ENCODE results near the gene AGRN. TPM values are rescaled to one million over a fixed set of nuclear protein-coding genes. Genes with fewer than 3 reads are reported as not detected.

Gene AGRN
- total RNA-seq, 1 donor from 2014 or later = 135 TPM

- no peaks in the 10 kb centered on the region for H3K9me3 ChIP-seq
- H3K27ac ChIP-seq = no peak overlapping the region
- peaks cover 12% of the 10 kb centered on the region for H3K36me3 ChIP-seq
- intact Hi-C loops (cut with DNase I) = no loop called here
- DNase-seq (no peak), ATAC-seq (no peak)
- no peak overlapping the region for H3K4me3 ChIP-seq
- peaks cover 17% of the 10 kb centered on the region for H3K4me1 ChIP-seq
- no peaks in the 10 kb centered on the region for H3K27me3 ChIP-seq
- no peak for TF ChIP-seq CTCF (IDR thresholded peaks at IDR 0.05)
Observed at GRCh38 chr1:1043411-1043810, 23.5 kb downstream of the AGRN start.

GRCh38 chr1:1043921-1044320 is 24.0 kb downstream of the AGRN start:
- Histone ChIP-seq H3K27ac (no peak overlapping the region), H3K4me1 (peaks cover 14% of the 10 kb centered on the region), H3K36me3 (peaks cover 12% of the 10 kb centered on the region), H3K4me3 (no peak overlapping the region), H3K27me3 (no peaks in the 10 kb centered on the region), H3K9me3 (no peaks in the 10 kb centered on the region)
- TF ChIP-seq CTCF (IDR thresholded peaks at IDR 0.05) = no peak
- DNase-seq (no peak), ATAC-seq (no peak)
- intact Hi-C loops (cut with DNase I) = no loop called here

GRCh38 chr1:1044455-1045078 is 24.6 kb downstream of the AGRN start:
- Histone ChIP-seq H3K27me3 (no peaks in the 10 kb centered on the region), H3K4me1 (peaks cover 9% of the 10 kb centered on the region), H3K9me3 (no peaks in the 10 kb centered on the region), H3K36me3 (peaks cover 12% of the 10 kb centered on the region), H3K4me3 (no peak overlapping the region), H3K27ac (no peak overlapping the region)
- ATAC-seq = no peak
- intact Hi-C loops (cut with DNase I) = no loop called here
- DNase-seq = no peak
- TF ChIP-seq CTCF (IDR thresholded peaks at IDR 0.05) = no peak

GRCh38 chr1:1045129-1045528 is 25.2 kb downstream of the AGRN start:
- intact Hi-C loops (cut with DNase I) = no loop called here
- no peaks in the 10 kb centered on the region for H3K9me3 ChIP-seq
- DNase-seq = no peak
- H3K4me1 ChIP-seq = peaks cover 4% of the 10 kb centered on the region
- H3K4me3 ChIP-seq = no peak overlapping the region
- H3K27me3 ChIP-seq = no peaks in the 10 kb centered on the region
- peaks cover 12% of the 10 kb centered on the region for H3K36me3 ChIP-seq
- H3K27ac ChIP-seq = no peak overlapping the region
- TF ChIP-seq CTCF (IDR thresholded peaks at IDR 0.05) = no peak
- no peak for ATAC-seq

- no peak overlapping the region for H3K4me3 ChIP-seq
- H3K27me3 ChIP-seq = no peaks in the 10 kb centered on the region
- no peak for ATAC-seq
- DNase-seq = no peak
- H3K9me3 ChIP-seq = no peaks in the 10 kb centered on the region
- H3K4me1 ChIP-seq = no peaks in the 10 kb centered on the region
- intact Hi-C loops (cut with DNase I) = no loop called here
- TF ChIP-seq CTCF (IDR thresholded peaks at IDR 0.05) = no peak
- H3K36me3 ChIP-seq = peaks cover 12% of the 10 kb centered on the region
- no peak overlapping the region for H3K27ac ChIP-seq
Observed at GRCh38 chr1:1046243-1046642, 26.3 kb downstream of the AGRN start.

- intact Hi-C loops (cut with DNase I) = no loop called here
- Histone ChIP-seq H3K4me1 (no peaks in the 10 kb centered on the region), H3K36me3 (peaks cover 13% of the 10 kb centered on the region), H3K4me3 (no peak overlapping the region), H3K27ac (no peak overlapping the region), H3K27me3 (no peaks in the 10 kb centered on the region), H3K9me3 (no peaks in the 10 kb centered on the region)
- DNase-seq = no peak
- ATAC-seq = no peak
- TF ChIP-seq CTCF (IDR thresholded peaks at IDR 0.05) = no peak
Observed at GRCh38 chr1:1046767-1047166, 26.8 kb downstream of the AGRN start.

Measured in upper lobe of right lung (tissue), 1 donor.